Measurements from ENCODE around the gene SERPINB3.
"Not testable (repeated sequence)": the region's sequence is repeated elsewhere in the genome, so short reads cannot be mapped to it uniquely, and the experiment has no call there.

Gene SERPINB3

GRCh38 chr18:63681449-63682340 is 20.0 kb upstream of the SERPINB3 start:
- H3K4me3 ChIP-seq (ENCODE audit: low read length) = no peak overlapping the region

GRCh38 chr18:63679820-63680606 is 18.3 kb upstream of the SERPINB3 start:
- TF ChIP-seq CTCF (IDR thresholded peaks at IDR 0.05; ENCODE audit: insufficient read depth, low read depth, low read length, missing control alignments) = no peak
- peak overlapping the region; percentile 19 for H3K4me3 ChIP-seq (ENCODE audit: low read length)
- no peak for DNase-seq (ENCODE audit: low read depth)

More at GRCh38 chr18:63681449-63682340, 20.0 kb upstream of the SERPINB3 start:
- DNase-seq (ENCODE audit: low read depth) = peak; percentile 56
- no peak for TF ChIP-seq CTCF (IDR thresholded peaks at IDR 0.05; ENCODE audit: insufficient read depth, low read depth, low read length, missing control alignments)

GRCh38 chr18:63677500-63678225 is 16.0 kb upstream of the SERPINB3 start:
- TF ChIP-seq CTCF (IDR thresholded peaks at IDR 0.05; ENCODE audit: insufficient read depth, low read depth, low read length, missing control alignments) = no peak
- H3K4me3 ChIP-seq (ENCODE audit: low read length) = no peak overlapping the region
- DNase-seq (ENCODE audit: low read depth) = peak; percentile 75

- H3K4me3 ChIP-seq (ENCODE audit: low read length) = no peak overlapping the region
- peak; percentile 62 for DNase-seq (ENCODE audit: low read depth)
Observed at GRCh38 chr18:63676526-63677323, 15.0 kb upstream of the SERPINB3 start.

GRCh38 chr18:63664571-63664970 is 2.9 kb upstream of the SERPINB3 start:
- DNase-seq (ENCODE audit: low read depth) = peak; percentile 80
- H3K4me3 ChIP-seq (ENCODE audit: low read length) = no peak overlapping the region
- no peak for TF ChIP-seq CTCF (IDR thresholded peaks at IDR 0.05; ENCODE audit: insufficient read depth, low read depth, low read length, missing control alignments)

More at GRCh38 chr18:63676526-63677323, 15.0 kb upstream of the SERPINB3 start:
- TF ChIP-seq CTCF (IDR thresholded peaks at IDR 0.05; ENCODE audit: insufficient read depth, low read depth, low read length, missing control alignments) = peak; percentile 80

- H3K4me3 ChIP-seq (ENCODE audit: low read length) = not testable (repeated sequence)
- DNase-seq (ENCODE audit: low read depth) = peak; percentile 35
Observed at GRCh38 chr18:63658920-63659319, 2.8 kb downstream of the SERPINB3 start.

GRCh38 chr18:63650271-63650670 is 11.4 kb downstream of the SERPINB3 start:
- DNase-seq (ENCODE audit: low read depth) = peak; percentile 66
- H3K4me3 ChIP-seq (ENCODE audit: low read length) = not testable (repeated sequence)

Measured in epithelial cell of esophagus (primary cell).